ENCODE measurements around the gene GOLGA1. TPM values are rescaled to one million over a fixed set of nuclear protein-coding genes. Genes with fewer than 3 reads are reported as not detected.

The GOLGA1 gene
- total RNA-seq, 1 donor from 2014 or later = 21.3 TPM

DNA sequence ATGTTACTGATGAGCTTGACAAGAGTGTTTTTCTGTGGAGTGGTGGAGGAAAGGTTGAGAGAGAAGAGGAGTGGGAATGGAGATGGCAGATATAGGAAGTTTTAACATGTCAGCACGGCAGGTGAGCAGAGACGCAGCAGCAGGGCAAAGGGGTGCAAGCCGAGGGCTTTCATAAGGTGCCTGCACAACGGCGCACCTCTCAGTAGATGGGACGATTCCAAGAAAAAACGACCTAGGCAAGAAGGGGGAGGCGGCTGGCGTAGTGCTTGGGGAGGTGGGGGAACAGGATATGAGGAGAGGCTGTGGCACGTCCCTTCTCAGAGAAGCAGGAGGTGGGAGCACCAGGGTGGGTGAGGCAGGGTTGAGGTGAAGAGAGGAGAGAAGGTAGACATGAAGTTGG, 54.4 kb downstream of the GOLGA1 start:
- DNase-seq (ENCODE audit: low spot score) = no peak

DNA sequence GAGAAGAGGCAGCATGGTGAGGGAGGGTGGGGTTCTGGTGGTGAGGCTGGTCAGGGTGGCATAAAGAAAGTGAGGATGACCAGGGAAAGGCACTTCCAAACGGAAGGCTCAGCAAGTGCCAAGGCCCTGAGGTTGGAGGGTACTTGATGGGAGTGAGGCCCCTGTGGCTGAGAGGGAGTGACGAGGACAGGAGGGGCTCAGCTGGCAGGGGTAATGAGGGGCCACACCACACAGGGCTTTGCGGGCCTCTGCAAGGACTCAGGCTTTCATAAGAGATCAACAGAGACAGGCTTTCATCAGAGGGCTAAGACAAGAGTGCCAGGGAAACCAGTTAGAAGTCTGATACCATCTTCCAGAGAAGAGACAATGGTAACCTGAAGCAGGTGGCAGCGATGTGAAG, 55.3 kb downstream of the GOLGA1 start:
- no peak for DNase-seq (ENCODE audit: low spot score)

DNA sequence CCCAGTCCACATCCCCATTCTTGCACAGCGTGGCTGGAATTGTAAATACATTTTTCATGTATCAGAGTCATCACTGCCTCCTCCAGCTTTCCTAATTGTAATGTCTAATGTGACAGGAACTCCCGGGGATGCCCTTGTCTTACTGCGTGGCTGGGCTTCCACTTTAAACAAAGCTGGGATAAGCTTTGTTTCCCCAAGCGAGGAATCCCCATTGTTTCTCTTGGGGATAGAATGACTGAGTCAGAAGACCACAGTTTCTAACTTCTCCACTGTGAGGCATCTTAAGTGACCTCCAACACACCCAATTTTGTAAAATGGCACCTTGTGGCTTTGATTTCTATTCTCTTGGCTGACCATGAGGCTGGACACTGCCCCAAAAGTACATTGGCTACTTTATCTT, 56.5 kb downstream of the GOLGA1 start:
- no peak for DNase-seq (ENCODE audit: low spot score)

DNA sequence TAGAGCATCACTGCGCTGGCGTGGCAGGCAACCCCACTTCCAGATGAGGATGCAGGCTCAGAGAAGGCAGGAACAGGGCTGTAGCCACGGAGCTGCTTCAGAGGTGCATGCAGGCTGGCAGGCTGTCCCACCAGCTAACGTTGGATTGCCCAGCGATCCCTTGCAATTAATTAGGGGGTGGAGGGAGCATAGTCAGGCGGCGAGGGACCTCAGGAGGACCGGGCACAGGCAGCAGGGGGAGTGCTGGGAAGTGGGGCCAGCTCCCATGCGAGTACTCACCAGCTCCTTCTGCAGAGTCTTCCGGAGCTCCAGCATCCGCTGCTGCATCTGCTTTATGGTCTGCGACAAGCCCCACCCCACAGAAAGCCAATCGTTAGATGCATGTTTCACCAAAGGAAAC, 58.7 kb downstream of the GOLGA1 start:
- no peak for DNase-seq (ENCODE audit: low spot score)

DNA sequence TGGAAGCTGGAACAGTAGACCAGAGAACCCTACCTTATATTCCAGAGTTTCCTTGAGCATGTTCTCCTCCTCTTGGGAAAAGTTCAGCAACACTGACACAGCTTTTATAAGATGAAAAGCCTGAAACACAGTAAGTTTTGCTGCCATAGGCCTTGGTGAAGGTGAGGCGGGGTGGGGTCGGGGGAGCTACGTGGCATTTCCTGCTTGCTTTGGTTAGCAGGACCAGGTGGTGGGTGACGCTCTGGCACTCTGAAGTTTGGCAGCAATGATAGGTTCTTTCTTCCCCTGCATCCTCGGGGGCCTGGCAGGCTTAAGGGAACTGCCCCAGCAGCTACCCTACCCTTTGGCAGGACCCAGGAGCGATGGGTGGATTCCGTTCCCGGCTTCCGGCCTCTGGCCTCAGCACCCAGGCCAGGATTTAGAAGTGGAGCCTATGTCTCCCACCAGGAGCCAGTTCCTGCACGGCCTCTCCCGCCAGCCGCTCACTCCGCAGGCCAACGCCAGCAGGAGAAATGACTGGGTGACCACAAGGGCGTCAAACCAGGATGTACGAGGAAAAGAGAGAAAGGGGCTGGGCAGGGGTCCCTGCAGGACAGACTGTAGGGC, 59.6 kb downstream of the GOLGA1 start:
- no peak for DNase-seq (ENCODE audit: low spot score)

DNA sequence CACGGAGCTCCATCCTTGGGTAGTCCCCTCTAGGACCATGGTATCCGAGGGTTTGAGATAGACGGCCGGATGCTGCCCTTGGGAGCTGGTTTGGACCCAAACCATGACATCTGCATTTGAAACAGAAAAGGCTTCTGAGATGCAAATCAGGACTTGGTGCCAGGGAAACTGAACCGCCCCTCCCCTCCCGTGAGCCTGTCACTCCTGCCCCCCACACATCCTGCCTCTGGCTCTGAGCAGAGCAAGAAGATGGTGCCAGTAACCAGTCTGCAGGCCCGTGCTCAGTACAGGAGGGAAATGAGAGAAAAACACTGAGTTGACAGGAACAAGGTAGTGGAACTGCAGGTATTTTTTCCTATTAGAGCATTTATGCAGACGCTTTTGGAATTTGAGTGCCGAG, 60.4 kb downstream of the GOLGA1 start:
- DNase-seq (ENCODE audit: low spot score) = no peak

DNA sequence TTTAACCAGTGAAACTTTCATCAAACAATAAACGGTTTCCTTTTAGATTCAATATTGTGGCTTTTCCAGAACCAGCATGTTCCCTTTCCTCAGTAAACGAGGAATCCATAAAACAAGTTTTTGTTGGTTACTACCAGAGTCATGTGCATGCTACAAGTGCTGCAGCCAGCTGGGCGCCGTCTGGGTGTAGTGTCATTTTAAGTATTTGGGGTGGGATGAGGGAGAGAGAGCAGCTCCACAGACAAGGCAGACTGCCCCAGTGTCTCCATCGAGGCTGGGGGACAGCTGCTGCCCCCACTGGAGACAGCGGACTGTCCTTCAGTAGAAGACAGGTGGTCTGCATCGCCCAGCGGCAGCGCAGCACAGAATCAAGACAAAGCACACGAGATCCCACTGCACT, 61.7 kb downstream of the GOLGA1 start:
- no peak for DNase-seq (ENCODE audit: low spot score)

DNA sequence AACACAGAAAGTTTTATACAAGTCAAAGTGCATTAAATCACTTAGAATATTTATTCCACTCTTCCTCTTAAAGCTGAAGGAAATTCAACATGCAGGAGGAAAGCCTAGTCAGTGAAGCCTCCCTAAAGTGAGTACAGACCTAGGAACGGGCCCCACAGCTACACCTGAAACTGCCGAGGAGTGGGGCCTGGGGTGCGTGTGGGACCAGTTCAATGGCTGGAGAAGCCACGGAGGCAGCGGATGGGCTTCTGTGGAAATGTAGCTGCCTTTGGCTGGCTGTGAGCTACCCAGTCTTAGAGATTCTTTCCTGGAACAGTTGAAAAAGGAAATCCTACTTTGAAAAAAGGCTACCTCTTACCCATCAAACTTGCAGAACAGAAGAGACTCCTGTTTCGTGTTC, 62.4 kb downstream of the GOLGA1 start:
- DNase-seq (ENCODE audit: low spot score) = no peak

DNA sequence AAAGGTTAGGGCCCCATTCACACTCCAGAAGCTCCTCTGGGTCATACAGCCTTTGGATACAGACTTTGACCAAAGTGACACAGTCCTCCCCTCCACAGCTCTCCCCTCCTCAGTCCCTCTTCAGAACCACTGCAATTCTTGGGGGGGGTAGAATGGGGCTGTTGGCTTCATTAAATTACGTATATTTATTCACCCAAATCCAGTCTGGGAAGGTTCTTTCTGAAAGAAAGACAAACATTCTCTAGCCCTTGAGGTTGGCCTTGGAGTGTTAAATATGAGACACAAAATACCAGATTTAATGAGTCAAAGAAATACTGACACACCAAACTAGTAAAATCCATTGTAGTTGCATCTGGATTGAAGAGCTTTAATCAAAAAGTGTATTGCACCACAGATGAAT, 62.9 kb downstream of the GOLGA1 start:
- no peak for DNase-seq (ENCODE audit: low spot score)

DNA sequence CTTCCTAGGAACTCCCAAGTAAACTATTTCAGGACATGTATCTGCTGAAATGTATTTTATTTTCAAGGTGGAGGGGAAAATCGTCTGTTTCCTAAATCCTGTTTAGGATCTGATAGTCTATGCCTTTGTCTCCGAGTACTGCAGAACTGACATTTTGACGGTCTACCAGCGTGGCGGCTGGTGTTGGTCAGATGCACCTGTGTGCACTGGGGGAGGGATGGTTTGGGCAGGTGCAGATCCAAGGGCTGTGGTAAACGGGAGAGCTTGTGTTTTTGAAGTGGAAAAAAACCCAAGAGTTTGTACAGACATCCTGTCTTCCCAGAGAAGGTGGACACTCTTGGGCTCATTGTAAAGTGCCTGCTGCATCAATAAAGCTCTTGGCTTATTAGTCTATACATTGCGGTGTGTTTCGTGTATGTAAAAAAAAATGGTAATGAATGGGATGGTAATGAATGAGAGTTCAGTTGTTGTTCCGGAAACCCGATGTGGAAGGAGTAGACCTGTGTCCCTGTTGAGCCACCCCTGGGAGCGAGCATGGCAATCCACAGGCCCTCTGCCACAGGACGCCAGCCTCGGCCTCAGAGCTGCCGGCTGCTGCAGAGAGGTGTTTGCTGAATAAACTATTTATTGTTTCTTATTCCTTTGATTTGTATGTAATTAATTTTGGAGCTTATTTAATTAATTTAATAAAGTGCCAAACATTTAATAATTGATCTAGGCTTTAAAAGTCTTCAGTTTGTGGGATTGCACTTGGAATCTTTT, 63.7 kb downstream of the GOLGA1 start:
- DNase-seq (ENCODE audit: low spot score) = no peak

DNA sequence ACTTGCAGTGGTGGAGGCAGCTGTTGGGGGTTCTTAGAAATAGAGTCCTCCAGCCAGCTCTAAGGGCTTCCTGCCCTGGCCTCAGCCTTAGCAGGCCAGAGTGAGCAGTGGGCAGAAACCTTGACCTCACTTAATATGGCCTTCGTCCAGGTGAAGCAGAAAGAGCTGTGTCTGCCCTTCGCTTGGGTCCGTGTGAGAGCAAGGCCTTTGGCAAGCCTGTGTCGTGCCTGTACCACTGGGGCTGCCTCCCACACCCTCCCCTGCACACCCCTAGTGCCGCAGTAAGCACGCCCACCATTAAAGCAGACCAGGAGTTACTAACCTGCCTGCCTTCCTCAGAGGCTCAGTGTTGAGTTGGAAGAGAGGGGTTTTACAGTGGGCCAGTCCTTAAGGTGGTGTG, 65.4 kb downstream of the GOLGA1 start:
- no peak for DNase-seq (ENCODE audit: low spot score)

DNA sequence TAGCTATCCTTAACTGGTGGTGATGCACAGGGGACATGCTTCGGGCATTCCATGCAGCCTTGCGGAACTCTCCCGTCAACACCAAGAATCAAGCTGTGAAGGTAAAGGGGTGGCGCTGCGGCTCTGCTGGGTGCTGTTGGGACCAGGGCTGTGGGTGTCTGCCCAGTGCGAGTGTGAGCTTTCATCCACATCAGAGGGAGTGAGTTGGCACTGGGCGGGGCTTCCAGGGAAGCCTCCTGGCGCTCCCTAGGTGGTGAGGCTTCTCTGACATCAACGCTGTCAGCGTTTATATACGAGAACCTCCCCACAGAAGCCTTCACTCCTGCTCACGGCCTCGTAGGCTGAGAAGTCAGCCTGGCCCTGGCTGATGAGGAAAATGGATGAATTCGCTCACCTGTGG, 67.2 kb downstream of the GOLGA1 start:
- no peak for DNase-seq (ENCODE audit: low spot score)

DNA sequence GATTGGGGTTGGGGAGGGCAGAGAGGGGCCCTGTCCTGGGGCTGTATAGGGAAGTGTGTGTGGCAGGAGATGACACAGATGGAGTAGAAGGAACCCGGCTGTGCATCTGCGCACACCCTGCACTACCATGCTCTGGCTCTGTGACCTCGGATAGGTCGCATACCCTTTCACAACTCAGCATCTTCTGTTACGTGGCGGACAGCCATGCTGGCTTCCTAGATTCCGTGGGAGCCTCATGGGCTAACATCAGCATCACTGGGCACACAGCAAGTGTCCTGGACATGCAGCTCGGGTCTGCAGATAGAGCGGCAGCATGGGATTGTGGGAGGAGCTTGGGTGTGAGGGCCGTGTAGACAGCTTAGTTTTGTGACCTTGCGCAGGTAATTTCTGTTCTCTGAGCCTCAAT, 69.7 kb downstream of the GOLGA1 start:
- DNase-seq (ENCODE audit: low spot score) = no peak

DNA sequence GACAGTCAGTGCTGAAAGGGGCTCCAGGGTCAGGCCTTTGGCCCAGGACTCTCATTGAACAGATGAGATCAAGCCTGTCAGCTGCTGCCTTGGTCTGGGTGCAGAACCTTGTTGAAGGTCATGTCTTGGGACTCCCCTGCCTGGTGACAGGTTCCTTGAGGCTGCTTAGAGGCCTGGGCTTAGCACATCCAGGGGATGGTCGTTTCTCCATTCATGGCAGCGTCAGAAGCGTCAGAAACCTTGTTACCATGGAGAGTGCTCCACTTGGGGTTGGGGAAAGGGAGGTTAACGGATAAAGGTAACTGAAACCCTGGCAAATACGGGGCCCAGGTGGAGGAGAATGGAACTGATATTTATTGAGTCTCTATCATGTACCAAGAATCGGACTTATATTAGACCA, 70.2 kb downstream of the GOLGA1 start:
- DNase-seq (ENCODE audit: low spot score) = no peak

DNA sequence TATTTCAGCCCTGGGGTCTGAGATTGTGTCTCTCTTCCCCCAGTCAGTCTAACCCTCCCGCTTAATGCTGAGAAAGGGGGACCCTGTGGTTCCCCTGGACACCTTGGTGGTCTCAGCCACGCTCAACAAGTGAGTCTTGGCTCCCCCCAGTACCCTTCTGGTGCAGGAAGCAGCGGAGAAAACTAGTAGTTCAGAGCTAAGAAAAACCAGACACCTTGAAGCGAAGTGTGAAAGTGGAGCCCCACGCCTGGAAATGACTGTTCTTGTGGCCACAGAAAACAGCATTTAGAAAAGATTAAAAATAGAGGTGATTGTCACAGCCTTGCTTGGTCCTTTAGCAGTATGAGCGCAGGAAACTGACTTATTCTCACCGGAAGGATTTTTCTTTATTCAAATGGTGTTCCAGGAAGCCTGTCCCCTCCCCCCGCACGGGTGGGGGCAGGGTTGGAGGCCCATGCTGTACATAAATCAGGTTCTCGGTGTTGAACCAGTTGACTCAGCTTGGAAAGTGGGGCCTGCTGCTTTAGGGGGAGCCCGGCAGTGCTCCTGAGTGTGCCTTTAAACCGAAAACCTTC, 70.8 kb downstream of the GOLGA1 start:
- no peak for DNase-seq (ENCODE audit: low spot score)

DNA sequence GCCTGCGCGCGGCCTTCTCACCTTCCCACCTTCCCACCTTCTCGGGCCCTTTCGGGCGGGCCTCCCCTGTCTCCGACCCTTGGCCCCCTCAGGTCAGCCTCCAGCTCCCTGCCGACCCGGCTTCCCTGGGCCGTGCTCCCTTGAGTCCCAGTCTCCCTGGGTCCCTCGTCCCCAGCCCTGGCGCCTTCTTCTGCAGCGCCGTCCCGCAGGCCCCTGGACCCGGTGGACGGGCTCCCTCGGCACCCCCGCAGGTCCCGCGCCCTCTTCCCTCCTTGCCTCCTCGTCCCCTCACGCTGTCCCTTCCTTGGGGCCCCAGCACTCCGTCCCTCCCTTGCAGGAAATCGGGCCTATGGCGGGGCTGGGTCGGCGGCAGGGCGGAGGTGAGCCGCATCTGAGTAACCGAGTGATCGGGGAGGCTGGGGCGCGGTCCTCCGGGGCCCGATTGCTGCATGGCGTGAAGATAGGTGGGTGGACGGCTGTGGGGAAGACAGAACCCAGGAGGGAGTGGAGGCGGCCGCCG, 71.4 kb downstream of the GOLGA1 start:
- no peak for DNase-seq (ENCODE audit: low spot score)

DNA sequence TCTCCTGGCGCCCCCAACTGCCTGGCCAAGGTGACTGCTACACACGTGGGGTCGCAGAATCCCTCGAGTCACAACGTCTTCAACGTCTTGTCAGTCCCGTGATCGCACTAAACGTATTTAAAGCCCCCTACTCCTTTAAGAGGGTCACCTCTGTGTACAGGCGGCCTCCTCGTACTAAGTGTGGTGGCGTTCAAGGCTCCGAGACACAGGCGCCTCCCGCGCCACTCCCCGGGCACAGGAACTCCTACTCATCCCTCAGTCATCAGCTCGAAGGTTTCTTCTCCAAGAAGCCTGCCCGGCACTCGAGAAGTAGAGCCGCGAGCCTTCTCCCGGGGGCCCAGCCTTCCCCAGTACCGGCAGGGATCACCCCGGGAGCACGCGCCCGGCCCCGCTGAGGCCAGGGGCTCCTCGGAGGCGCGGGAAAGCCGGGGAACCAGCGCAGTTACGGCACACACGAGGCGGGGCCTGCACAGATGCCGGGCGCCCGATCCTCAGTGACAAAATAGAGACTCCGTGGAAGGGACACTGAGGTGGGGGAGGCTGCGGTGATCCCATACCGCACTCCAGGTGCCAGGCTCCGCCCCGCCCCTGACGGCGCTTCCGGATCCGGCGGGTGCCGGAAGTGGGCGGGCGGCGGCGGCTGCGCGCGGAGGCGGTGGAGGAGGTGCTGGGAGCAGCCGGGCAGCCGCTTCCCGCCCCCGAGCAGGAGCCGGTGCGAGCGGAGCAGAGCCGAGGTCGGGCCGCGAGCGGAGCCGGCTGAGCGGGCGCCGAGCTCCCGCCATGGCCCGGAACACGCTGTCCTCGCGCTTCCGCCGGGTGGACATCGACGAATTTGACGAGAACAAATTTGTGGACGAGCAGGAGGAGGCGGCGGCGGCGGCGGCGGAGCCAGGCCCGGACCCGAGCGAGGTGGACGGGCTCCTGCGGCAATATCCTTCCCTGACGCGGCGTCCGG, 72.1 kb downstream of the GOLGA1 start:
- peak; percentile 97 for DNase-seq (ENCODE audit: low spot score)

DNA sequence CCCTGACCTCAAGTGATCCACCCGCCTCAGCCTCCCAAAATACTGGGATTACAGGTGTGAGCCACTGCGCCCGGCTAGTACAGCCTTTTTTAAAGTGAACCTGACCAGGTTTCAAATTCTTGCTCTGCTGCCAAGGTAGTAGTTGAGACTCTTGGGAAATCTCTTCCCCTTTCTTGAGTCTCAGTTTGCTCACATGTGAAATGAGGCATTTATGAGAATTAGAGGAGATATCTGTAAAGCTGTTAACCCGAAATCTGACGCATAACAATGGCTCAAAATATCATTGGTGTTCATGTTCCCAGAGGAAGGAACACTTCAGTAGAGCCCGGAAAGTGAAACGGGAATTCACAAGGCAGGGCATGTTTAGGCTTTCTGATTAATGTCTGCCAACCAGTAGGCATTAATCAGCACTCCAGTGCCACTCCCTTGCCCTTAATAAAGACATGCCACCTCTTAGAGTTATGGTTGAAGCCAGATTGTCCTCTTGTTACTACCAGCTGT, 77.5 kb downstream of the GOLGA1 start:
- no peak for DNase-seq (ENCODE audit: low spot score)

DNA sequence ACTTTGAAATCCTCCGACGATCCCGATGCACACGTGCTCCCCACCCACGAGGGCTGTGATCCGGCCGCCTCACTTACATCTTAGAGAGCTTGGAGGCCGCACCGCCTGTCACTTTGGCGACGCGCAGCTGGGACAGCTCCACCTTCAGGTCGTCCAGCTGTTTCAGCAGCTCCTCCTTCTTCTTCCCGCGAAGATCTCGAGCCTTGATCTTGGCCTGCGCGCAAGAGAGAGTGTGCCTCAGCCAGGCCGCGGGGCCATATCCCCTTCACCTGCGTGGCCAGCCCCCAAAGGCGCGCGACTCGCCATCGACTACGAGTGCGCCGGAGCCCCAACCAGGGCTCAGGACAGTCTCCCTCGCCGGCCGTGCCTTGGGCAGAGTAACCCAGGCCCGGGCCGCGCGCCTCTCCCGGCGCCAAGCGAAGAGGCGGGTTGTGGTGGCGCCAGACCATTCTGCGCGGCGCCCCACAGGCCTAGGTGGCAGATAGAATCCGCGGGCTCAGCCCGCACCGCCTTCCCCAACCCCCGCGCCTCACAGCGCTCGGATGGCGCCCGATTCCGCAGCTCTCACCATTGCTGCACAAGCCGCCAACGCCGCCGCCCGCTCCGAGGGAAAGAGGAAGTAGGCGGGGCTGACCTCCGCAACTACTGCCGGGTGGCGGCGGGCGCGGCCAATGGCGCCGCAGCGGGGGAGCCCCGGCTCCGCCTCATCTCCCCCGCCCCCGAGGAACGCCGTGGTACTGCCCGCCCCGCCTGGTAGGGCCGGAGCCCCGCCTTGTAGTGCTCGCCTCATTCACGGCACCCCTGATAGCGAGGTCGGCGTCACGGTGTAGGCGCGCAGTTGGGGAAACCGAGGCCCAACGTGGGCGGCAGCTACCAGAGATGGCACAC, 79.3 kb downstream of the GOLGA1 start, which contains the start of the genes ARPC5L and RPL35:
Gene ARPC5L, plus strand, starts transcription at position 789 of the 888 bp plus-strand sequence. CDS start 7,161 bp downstream, outside the sequence.
Gene RPL35, minus strand, starts transcription at position 616 of the 888 bp plus-strand sequence. Its CDS starts 45 bp downstream, at position 571.
- peak; percentile 98 for DNase-seq (ENCODE audit: low spot score)
